Activated CD8-positive, alpha-beta T cell treated with anti-CD3 and anti-CD28 coated beads, Interleukin-2, amount 10 ng/mL, durations not matched to agents 7 days and 5 days (primary cell): ENCODE measurements around the gene LDHD. TPM values are rescaled to one million over a fixed set of nuclear protein-coding genes. Genes with fewer than 3 reads are reported as not detected.

Source experiments
- ATAC-seq: fragments of 150-1000 bp; cut with Tn5 transposase; one replicate; pipeline ENCODE4 v1.10.0; 2021; ENCODE audit warnings: moderate library complexity
- CTCF ChIA-PET: fragments of 350-600 bp; sonication (Branson Sonifier 250); formaldehyde crosslinking; loops from one replicate; lab custom pipeline; 2021; ENCODE audit warnings: antibody characterized with exemption; lab: Charles Lee
- POLR2A ChIA-PET: fragments of 350-600 bp; sonication (Branson Sonifier 250); formaldehyde crosslinking; loops from one replicate; lab custom pipeline; 2021; ENCODE audit warnings: antibody characterized with exemption; lab: Charles Lee
- DNase-seq: peaks from one replicate; pipeline ENCODE4 v3.0.0-alpha.2; 2020
- H3K27ac Mint-ChIP-seq: one replicate; pipeline ENCODE4 v1.8.0; 2021; ENCODE audit warnings: mild to moderate bottlenecking, mixed read lengths
- H3K27me3 Mint-ChIP-seq: one replicate; pipeline ENCODE4 v1.8.0; 2021; ENCODE audit warnings: low read depth, mixed read lengths
- H3K36me3 Mint-ChIP-seq: one replicate; pipeline ENCODE4 v1.8.0; 2021; ENCODE audit warnings: low read depth, mixed read lengths
- H3K4me1 Mint-ChIP-seq: one replicate; pipeline ENCODE4 v1.8.0; 2021; ENCODE audit warnings: low read depth, mixed read lengths
- H3K4me3 Mint-ChIP-seq: one replicate; pipeline ENCODE4 v1.8.0; 2021; ENCODE audit warnings: mild to moderate bottlenecking, mixed read lengths
- H3K9me3 Mint-ChIP-seq: one replicate; pipeline ENCODE4 v1.8.0; 2022; ENCODE audit warnings: mixed read lengths; ENCODE audit not compliant: insufficient read depth
- total RNA-seq, 2 experiments: library from RNA; stranded (reverse); gene quantifications; one replicate each; pipeline ENCODE4 v1.2.3, GENCODE V29; 2021

The LDHD gene
- total RNA-seq, 2 experiments from 2014 or later = 0.13 TPM; not detected in 1

DNA sequence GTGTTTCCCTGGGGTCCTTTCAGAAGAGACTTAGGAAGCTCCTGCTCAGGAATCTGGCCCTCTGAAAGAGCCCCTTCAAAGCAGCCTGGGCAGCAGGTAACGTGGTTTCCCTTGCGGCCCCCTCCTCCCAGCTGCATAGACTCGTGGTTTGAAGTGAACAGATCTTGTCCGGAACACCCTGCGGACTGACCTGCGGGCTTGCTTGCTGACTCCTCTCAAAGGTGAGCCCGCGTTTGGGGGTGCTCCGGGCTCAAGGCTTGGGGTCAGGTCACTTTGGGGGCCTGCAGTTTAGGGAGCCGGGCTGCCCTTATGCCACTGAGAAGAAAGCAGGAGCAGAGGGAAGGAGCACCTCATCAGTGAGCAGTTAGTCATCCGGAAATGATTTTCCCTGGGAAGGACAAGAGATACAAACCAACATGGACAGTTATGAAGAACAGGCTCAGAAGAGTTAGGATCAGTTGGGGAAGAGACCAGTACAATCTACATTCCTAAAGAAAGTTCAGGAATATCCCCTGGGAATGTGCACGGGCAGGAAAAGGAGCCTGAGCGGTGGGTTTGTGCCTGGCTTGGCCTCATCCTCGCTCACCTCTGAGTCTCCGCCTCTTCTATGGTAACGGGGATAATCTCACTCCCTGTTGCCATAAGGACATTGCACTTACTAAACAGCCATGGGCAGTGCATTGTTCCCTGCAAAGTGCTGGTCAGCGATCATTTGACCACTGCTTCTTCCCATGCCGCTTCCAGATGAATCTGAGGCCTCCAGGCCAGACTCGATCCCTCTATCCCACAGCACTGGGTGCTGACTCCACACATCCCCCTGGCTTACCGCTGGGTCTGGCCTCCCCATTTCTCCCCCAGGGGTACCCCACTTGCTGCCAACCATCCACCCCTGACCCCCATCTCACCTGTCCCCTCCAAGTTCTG lies 10.0 kb downstream of the LDHD start:
- no peaks in the 10 kb centered on the region for H3K36me3 Mint-ChIP-seq
- ChIA-PET POLR2A (interaction anchor here (1.1 kb wide), 1 partner anchor 120 kb away, joined by 3 read pairs; no protein-coding TSS in a partner anchor), CTCF (interaction anchor here (1.2 to 9.7 kb wide), 4 partner anchors 7 to 111 kb away, joined by 4 to 205 read pairs (median 46); partner anchors contain the start of gene ZNRF1)
- H3K4me3 Mint-ChIP-seq = peak overlapping the region; percentile 8
- ATAC-seq (no peak), DNase-seq (no peak)
- no peaks in the 10 kb centered on the region for H3K9me3 Mint-ChIP-seq
- H3K27ac Mint-ChIP-seq = no peak overlapping the region
- H3K27me3 Mint-ChIP-seq = no peaks in the 10 kb centered on the region
- peaks cover 71% of the 10 kb centered on the region for H3K4me1 Mint-ChIP-seq

DNA sequence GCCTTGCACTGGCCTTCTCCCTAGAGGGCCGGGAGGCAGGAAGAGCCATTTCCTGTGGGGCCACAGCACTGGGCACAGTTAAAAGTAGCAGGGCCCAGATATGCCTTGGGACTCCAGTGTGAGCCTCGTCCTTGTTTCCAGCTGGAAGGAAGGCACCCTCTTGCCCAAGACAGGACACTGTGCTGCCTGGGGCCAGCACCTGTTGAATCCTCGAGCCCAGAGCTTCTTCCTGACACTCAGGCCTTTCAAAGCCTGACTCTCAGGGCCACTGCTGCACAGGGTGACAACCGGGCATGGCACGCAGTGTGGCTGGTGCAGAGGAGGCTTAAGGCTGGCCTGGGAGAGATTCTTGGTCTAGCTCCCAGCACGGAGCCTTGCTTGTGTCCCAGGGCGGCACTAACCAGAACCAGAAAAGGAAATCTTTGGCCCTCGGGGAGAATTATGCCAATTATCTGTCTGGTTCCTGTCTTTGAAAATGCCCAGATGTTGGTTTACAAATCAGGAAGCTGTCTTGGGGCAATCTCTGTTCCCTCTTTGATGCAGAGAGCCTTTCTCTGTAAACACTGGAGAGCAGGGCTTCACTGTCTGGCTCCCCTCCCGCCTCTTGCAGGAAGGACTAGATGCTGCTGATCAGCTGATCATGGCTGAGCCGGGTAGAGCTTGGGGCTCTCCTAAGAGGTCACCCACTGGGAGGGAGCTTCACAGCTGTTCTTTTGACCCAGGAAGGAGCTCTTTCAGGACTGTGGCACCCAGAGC lies 11.1 kb downstream of the LDHD start:
- H3K27ac Mint-ChIP-seq = peak overlapping the region; percentile 66
- CTCF ChIA-PET = interaction anchor here (0.9 to 9.7 kb wide), 4 partner anchors 31 to 110 kb away, joined by 3 to 205 read pairs (median 4); partner anchors contain the start of gene ZNRF1
- no peaks in the 10 kb centered on the region for H3K9me3 Mint-ChIP-seq
- POLR2A ChIA-PET = interaction anchor here (0.8 to 1.1 kb wide), 2 partner anchors 31 to 119 kb away, joined by 3 read pairs; no protein-coding TSS in a partner anchor
- H3K4me3 Mint-ChIP-seq = no peak overlapping the region
- peaks cover 65% of the 10 kb centered on the region for H3K4me1 Mint-ChIP-seq
- ATAC-seq (no peak), DNase-seq (no peak)
- no peaks in the 10 kb centered on the region for H3K27me3 Mint-ChIP-seq
- no peaks in the 10 kb centered on the region for H3K36me3 Mint-ChIP-seq

DNA sequence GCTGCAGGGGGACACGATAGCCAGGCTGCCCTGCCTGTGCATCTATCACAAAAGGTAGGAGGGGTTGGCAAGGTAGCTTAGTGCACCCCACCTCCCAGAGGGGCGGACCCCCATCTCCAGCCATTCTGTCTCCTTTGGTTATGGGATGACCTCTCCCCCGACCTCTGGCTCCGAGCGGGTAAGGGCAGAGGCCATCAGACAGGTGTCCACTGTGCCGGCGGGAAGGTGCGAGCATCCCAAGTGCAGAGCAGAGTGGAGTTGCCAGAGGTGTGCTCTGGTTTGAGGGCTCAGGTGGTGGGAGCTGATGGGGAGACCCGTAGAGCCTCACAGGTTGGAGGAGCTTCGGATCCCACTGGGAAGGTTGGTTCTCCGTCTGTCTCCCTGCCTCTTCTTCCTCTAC lies 11.7 kb downstream of the LDHD start:
- Mint-ChIP-seq H3K9me3 (no peaks in the 10 kb centered on the region), H3K36me3 (no peaks in the 10 kb centered on the region)
- CTCF ChIA-PET = interaction anchor here (0.9 to 9.7 kb wide), 3 partner anchors 38 to 109 kb away, joined by 3 to 205 read pairs (median 4); partner anchors contain the start of gene ZNRF1

DNA sequence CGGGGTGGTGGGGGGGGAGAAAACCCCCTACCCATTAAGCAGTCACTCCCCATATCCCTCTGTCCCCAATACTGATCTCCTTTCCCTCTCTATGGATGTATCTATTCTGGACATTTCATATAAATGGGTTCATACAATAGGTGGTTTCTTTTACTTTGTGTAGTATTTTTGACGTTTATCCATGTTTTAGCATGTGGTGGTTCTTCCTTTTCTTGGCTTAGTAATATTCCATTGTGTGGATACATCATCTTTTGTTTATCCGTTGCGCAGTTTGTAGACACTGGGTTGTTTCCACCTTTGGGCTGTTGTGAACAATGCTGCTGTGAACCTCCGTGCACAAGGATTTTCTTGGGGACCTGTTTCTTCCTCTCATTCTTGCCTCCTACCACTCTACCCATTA lies 12.6 kb downstream of the LDHD start:
- Mint-ChIP-seq H3K27me3 (no peaks in the 10 kb centered on the region), H3K27ac (no peak overlapping the region)

More for the DNA sequence above, 11.7 kb downstream of the LDHD start:
- H3K4me3 Mint-ChIP-seq = no peak overlapping the region
- peaks cover 65% of the 10 kb centered on the region for H3K4me1 Mint-ChIP-seq
- POLR2A ChIA-PET = no interaction called here
- DNase-seq = no peak
- no peaks in the 10 kb centered on the region for H3K27me3 Mint-ChIP-seq
- no peak overlapping the region for H3K27ac Mint-ChIP-seq
- no peak for ATAC-seq

DNA sequence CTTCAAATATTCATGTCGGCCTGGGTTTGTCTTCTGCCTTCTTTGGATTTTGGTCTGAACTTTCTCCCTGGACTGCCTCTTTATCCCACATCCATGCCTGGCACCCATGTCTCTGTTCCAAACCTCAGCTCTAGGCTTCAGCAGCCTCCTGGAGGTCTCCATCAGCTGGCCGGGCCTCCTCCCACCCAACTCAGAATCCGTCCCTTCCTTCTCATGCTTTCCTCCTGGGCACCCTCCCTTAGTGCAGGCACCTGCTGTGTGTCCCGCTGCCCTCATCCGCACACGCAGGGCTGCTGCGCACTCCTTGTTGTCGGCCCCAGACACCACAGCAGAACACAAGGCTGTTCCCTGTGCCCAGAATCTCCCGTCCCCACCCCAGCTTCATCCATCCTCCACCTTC lies 14.0 kb downstream of the LDHD start:
- H3K4me3 Mint-ChIP-seq = no peak overlapping the region
- no peaks in the 10 kb centered on the region for H3K9me3 Mint-ChIP-seq
- peak overlapping the region; percentile 5 for H3K27ac Mint-ChIP-seq
- ChIA-PET CTCF (interaction anchor here (1.4 to 7.3 kb wide), 2 partner anchors 7 to 30 kb away, joined by 3 to 87 read pairs; no protein-coding TSS in a partner anchor), POLR2A (interaction anchor here (1.2 kb wide), 1 partner anchor 27 kb away, joined by 3 read pairs; no protein-coding TSS in a partner anchor)
- no peak for ATAC-seq
- no peak for DNase-seq
- no peaks in the 10 kb centered on the region for H3K27me3 Mint-ChIP-seq
- H3K36me3 Mint-ChIP-seq = no peaks in the 10 kb centered on the region
- H3K4me1 Mint-ChIP-seq = peaks cover 68% of the 10 kb centered on the region

More for the DNA sequence above, 12.6 kb downstream of the LDHD start:
- H3K4me1 Mint-ChIP-seq = peaks cover 65% of the 10 kb centered on the region
- CTCF ChIA-PET = interaction anchor here (9.7 kb wide), 1 partner anchor 108 kb away, joined by 205 read pairs; the partner anchor contains the start of gene ZNRF1
- no peak overlapping the region for H3K4me3 Mint-ChIP-seq
- ATAC-seq (no peak), DNase-seq (no peak)
- POLR2A ChIA-PET = no interaction called here
- H3K36me3 Mint-ChIP-seq = no peaks in the 10 kb centered on the region
- no peaks in the 10 kb centered on the region for H3K9me3 Mint-ChIP-seq

DNA sequence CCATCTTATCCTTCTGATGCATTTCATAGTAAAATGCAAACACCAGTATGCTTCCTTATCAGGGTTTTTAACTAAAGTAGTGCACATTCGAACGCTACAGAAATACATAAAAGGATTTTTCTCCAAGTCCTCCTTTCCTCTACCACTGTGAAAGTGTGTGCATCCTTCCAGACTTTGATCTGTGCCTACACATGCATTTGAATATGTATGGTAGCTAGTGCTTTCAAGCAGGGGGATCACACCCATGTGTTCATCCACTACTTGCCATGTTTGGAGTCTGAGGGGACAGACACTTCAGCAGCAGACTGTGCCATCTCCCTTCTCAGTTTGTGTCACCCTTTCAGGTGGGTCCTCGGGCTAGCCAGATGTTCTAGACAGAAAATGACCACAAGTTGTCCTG lies 14.9 kb downstream of the LDHD start:
- CTCF ChIA-PET = interaction anchor here (1.2 to 7.3 kb wide), 4 partner anchors 8 to 29 kb away, joined by 3 to 87 read pairs (median 4); no protein-coding TSS in a partner anchor
- Mint-ChIP-seq H3K27ac (no peak overlapping the region), H3K27me3 (no peaks in the 10 kb centered on the region), H3K36me3 (no peaks in the 10 kb centered on the region), H3K4me1 (peaks cover 60% of the 10 kb centered on the region), H3K4me3 (no peak overlapping the region), H3K9me3 (no peaks in the 10 kb centered on the region)
- no peak for ATAC-seq
- no peak for DNase-seq
- POLR2A ChIA-PET = interaction anchor here (1.2 kb wide), 1 partner anchor 26 kb away, joined by 3 read pairs; no protein-coding TSS in a partner anchor

DNA sequence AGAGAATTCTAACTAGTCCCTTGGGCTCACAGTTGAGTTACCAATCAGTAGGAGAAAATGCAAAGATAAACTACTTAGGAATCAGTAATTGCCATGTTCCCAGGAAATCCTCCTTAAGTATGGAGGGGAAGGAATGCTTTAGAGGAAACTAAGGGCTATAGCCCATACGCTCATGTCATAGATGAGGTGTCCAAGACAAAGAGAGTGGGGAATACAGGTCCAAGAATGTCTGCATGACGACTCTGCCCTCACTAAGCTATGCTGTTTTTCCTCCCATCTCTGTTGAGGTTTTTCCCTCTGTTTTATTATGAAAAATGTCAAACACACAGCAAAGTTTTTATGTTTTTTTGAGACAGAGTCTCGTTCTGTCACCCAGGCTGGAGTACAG lies 16.0 kb downstream of the LDHD start:
- POLR2A ChIA-PET = interaction anchor here (2.5 kb wide), 1 partner anchor 8 kb away, joined by 11 read pairs; no protein-coding TSS in a partner anchor
- H3K9me3 Mint-ChIP-seq = no peaks in the 10 kb centered on the region

DNA sequence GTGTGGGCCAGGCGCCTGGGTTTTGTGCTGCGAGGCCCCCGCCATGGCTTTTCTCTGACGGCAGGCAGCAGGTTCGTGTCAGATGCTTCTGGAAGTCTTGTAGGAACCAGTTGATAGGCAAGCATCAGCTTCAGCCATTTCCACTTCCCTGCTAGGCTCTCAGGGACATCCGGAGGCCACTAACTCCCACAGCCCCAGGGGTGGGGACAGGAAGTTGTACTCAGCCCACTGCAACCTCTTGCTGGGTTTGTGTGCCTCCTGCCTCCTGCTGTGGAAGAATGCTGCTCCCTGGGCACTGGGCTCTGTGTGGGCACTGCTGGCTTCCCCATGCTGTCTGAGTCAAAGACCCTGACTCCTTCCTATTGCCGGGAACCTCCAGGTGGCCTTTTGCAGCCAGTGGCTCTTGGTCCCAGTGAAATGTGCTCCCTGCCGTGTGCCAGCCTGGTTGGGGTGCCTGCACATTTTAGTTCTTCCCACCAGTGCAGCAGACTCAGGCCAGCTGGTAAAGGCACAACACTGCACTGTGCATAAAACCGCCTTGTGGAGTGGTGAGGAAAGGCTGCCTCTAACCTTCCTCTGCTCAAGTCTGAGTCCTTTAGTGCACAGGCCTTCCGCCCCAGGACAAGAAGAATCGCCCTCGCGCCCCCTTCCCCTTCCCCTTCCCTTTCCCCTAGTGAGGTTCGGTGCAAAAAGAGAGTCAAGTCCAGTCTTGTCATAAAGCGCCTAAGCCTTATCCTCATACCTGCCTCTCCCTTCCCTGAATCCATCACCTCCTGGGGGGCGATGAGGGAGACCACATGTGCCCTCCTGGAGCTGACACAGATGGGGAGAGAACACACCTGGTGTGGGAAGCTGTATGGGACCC lies 16.6 kb downstream of the LDHD start:
- peak; percentile 72 for DNase-seq
- no peaks in the 10 kb centered on the region for H3K27me3 Mint-ChIP-seq
- H3K36me3 Mint-ChIP-seq = no peaks in the 10 kb centered on the region
- ATAC-seq = peak; percentile 71
- peak overlapping the region; percentile 45 for H3K4me3 Mint-ChIP-seq
- H3K9me3 Mint-ChIP-seq = no peaks in the 10 kb centered on the region
- peaks cover 46% of the 10 kb centered on the region for H3K4me1 Mint-ChIP-seq
- ChIA-PET POLR2A (interaction anchor here (1.2 to 2.5 kb wide), 5 partner anchors 9 to 28 kb away, joined by 3 to 11 read pairs (median 6); no protein-coding TSS in a partner anchor), CTCF (interaction anchor here (0.7 to 7.3 kb wide), 11 partner anchors 9 to 143 kb away, joined by 3 to 87 read pairs (median 6); partner anchors contain the start of genes WDR59 and ZNRF1)
- H3K27ac Mint-ChIP-seq = peak overlapping the region; percentile 91

More for the DNA sequence above, 16.0 kb downstream of the LDHD start:
- no peak for ATAC-seq
- CTCF ChIA-PET = interaction anchor here (0.7 to 7.3 kb wide), 5 partner anchors 9 to 143 kb away, joined by 3 to 87 read pairs (median 11); partner anchors contain the start of gene ZNRF1
- no peaks in the 10 kb centered on the region for H3K27me3 Mint-ChIP-seq
- peaks cover 53% of the 10 kb centered on the region for H3K4me1 Mint-ChIP-seq
- H3K36me3 Mint-ChIP-seq = no peaks in the 10 kb centered on the region
- peak overlapping the region; percentile 91 for H3K27ac Mint-ChIP-seq
- no peak overlapping the region for H3K4me3 Mint-ChIP-seq
- DNase-seq = no peak

DNA sequence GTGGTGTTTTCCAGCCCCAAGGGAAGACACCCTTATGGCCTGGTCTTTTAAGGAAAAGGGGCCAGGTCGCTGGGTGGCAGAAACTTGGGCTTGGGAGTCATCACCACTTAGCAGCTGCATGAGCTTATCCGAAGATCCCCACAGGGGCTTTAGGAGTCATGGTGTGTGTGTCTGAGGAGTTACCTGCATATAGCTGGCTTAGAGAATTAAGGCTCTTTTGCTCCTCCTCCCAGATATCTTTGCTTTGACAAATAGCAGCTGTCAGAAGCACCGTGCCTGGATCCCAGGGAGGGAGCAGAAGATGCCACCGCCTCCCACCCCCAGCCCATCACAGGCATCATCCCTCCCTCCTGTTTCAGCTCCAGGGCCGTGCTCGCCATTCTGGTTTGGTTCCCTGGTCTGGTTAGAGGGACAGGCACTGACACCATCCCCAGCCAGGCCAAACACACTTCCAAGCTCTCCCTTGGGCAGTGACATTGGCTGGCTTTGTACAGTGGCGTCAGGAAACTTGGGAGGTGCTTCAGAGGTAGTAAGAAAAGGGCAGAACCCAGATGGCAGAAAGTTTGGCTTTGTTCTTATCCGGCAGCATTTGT lies 17.4 kb downstream of the LDHD start:
- peak overlapping the region; percentile 91 for H3K27ac Mint-ChIP-seq
- ChIA-PET POLR2A (interaction anchor here (1.2 to 2.5 kb wide), 5 partner anchors 10 to 27 kb away, joined by 3 to 11 read pairs (median 6); no protein-coding TSS in a partner anchor), CTCF (interaction anchor here (0.7 to 7.3 kb wide), 11 partner anchors 8 to 366 kb away, joined by 3 to 87 read pairs (median 6); partner anchors contain the start of genes TMEM170A, WDR59 and ZNRF1)
- no peaks in the 10 kb centered on the region for H3K27me3 Mint-ChIP-seq
- ATAC-seq (no peak), DNase-seq (no peak)
- H3K36me3 Mint-ChIP-seq = no peaks in the 10 kb centered on the region
- H3K9me3 Mint-ChIP-seq = no peaks in the 10 kb centered on the region
- peaks cover 41% of the 10 kb centered on the region for H3K4me1 Mint-ChIP-seq
- peak overlapping the region; percentile 45 for H3K4me3 Mint-ChIP-seq
